ENCODE data around the gene GIPC2.

- TF ChIP-seq GATA2 (IDR thresholded peaks at IDR 0.05; ENCODE audit: low read depth, low read length) (no peak), GATA3 (IDR thresholded peaks at IDR 0.05; ENCODE audit: low read depth, low read length) (no peak)
These were observed 42.7 kb downstream of the GIPC2 start for GRCh38 chr1:78088486-78088885.

Measured in SH-SY5Y (cell line).